CD4-positive, alpha-beta T cell (primary cell): ENCODE data around the gene SUSD6. TPM values are rescaled to one million over a fixed set of nuclear protein-coding genes. Genes with fewer than 3 reads are reported as not detected.

Experiments used
- ATAC-seq: fragments of 200-7000 bp; cut with Tn5 transposase; one replicate; pipeline ENCODE4 v1.10.0; 2022; ENCODE audit warnings: mild to moderate bottlenecking; ENCODE audit not compliant: poor library complexity
- CTCF ChIA-PET: fragments of 350-600 bp; sonication (Branson Sonifier 250); formaldehyde crosslinking; loops from one replicate; lab custom pipeline; 2021; ENCODE audit warnings: antibody characterized with exemption, inconsistent platforms; lab: Charles Lee
- POLR2A ChIA-PET: fragments of 350-600 bp; sonication (Branson Sonifier 250); formaldehyde crosslinking; loops from one replicate; lab custom pipeline; 2021; ENCODE audit warnings: antibody characterized with exemption, inconsistent platforms; lab: Charles Lee
- DNase-seq, 14 experiments: peaks; one replicate each; pipeline ENCODE4 v3.0.0-alpha.2; 2013 to 2020; ENCODE audit warnings: mixed read lengths in 2 of 14
- H3K27ac ChIP-seq, 2 donors: one replicate each; pipeline versions ENCODE4 v1.5.1 to v1.7.0; 2013; ENCODE audit warnings: low read length in 2 of 2, low read depth in 1 of 2, mild to moderate bottlenecking in 1 of 2
- H3K27me3 ChIP-seq, 2 experiments: 1 replicate in 1 of 2; 2 replicates in 1 of 2; pipeline versions ENCODE4 v1.6.1 to v1.7.0; 2013; ENCODE audit warnings: low read length in 2 of 2, control low read depth in 1 of 2, mild to moderate bottlenecking in 1 of 2, moderate library complexity in 1 of 2; ENCODE audit not compliant: insufficient read depth in 2 of 2, control insufficient read depth in 1 of 2
- H3K36me3 ChIP-seq: one replicate; pipeline ENCODE4 v1.6.1; 2013; ENCODE audit warnings: low read length, control low read depth; ENCODE audit not compliant: insufficient read depth
- H3K4me1 ChIP-seq: one replicate; pipeline ENCODE4 v1.6.1; 2013; ENCODE audit warnings: low read length, control low read depth; ENCODE audit not compliant: insufficient read depth
- H3K4me3 ChIP-seq: one replicate; pipeline ENCODE4 v1.5.1; 2013; ENCODE audit warnings: mild to moderate bottlenecking, low read length, moderate library complexity
- H3K9me3 ChIP-seq, 2 experiments: 1 replicate in 1 of 2; 2 replicates in 1 of 2; pipeline versions ENCODE4 v1.6.1 to v1.7.0; 2013; ENCODE audit warnings: low read length in 2 of 2, mild to moderate bottlenecking in 2 of 2, control low read depth in 1 of 2, moderate library complexity in 1 of 2; ENCODE audit not compliant: control insufficient read depth in 1 of 2, insufficient read depth in 1 of 2
- H3K27ac Mint-ChIP-seq: one replicate; pipeline ENCODE4 v1.8.0; 2020; ENCODE audit warnings: mixed read lengths
- H3K27me3 Mint-ChIP-seq: one replicate; pipeline ENCODE4 v1.8.0; 2021; ENCODE audit warnings: mixed read lengths
- H3K36me3 Mint-ChIP-seq: one replicate; pipeline ENCODE4 v1.8.0; 2021; ENCODE audit warnings: low read depth, mixed read lengths
- H3K4me1 Mint-ChIP-seq: one replicate; pipeline ENCODE4 v1.8.0; 2021; ENCODE audit warnings: low read depth, mixed read lengths
- H3K4me3 Mint-ChIP-seq: one replicate; pipeline ENCODE4 v1.8.0; 2020; ENCODE audit warnings: mild to moderate bottlenecking, mixed read lengths
- H3K9me3 Mint-ChIP-seq: one replicate; pipeline ENCODE4 v1.8.0; 2020; ENCODE audit warnings: mixed read lengths
- CTCF ChIP-seq: fragments of 200-600 bp; IDR thresholded peaks from one replicate; pipeline ENCODE4 v1.8.0; 2022; ENCODE audit warnings: antibody characterized with exemption, mild to moderate bottlenecking
- intact Hi-C, 2 experiments: fragments of 100-400 bp; cut with DNase I in 1 of 2; cut with micrococcal nuclease in 1 of 2; formaldehyde crosslinking; loops; one replicate each; pipeline versions ENCODE4 v1.15.1 to v1.9.0; 2023 to 2025; cut with DNase I, micrococcal nuclease
- total RNA-seq, 174 experiments: library from RNA in 2 of 174; stranded (reverse) in 2 of 174; gene quantifications; one replicate each; pipeline ENCODE4 v1.2.3 and lab custom pipeline; 2021 to 2026

The SUSD6 gene
- total RNA-seq, 2 experiments from 2014 or later: 93.7 to 95.1 TPM

GRCh38 chr14:69612783-69613130 lies 1.4 kb downstream of the SUSD6 start:
- H3K4me1 Mint-ChIP-seq: peaks cover 72% of the 10 kb centered on the region
- peak overlapping the region; percentile 91 for H3K4me3 ChIP-seq
- POLR2A ChIA-PET: interaction anchor here (0.7 to 5.5 kb wide), 9 partner anchors 12 to 154 kb away, joined by 3 to 70 read pairs (median 4); partner anchors contain the start of gene SRSF5

DNA sequence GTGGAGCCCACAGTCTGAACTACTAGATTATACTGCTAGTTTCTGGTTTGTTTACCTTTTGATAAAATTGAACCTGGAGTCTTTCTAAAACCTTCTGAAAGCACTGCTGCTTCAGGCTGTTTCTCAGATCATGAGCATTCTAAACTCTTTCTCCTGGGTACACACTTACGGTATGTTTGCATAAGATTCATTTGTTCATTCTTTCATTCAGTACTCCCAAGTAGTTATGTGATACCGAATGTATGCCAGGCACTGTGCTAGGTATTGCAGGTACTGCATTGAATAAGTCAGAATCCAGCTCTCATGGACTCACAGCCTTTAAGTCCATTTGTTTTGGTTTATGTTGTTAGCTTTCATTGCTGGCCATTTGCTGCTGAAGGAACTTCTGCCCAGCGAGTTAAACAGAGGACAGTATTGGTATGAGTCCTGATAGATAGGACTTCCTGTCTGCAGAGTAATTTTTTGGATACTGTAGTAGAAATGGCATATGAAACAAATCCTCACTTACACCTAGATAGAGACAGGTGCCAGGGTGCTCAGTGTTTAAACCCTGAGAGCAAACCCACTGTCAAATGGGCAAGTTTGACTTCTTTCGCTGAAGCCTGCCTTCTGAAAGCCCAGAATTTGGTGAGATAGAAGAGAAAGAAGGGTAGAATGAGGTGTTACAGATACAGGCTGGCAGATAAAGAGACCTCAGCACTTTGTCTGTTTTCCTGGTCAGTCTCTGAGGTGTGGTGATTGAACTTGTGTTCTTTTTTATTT lies 2.1 kb downstream of the SUSD6 start:
- no peak for TF ChIP-seq CTCF
- Mint-ChIP-seq H3K4me1 (peaks cover 79% of the 10 kb centered on the region), H3K9me3 (no peaks in the 10 kb centered on the region), H3K36me3 (peaks cover 8% of the 10 kb centered on the region), H3K27ac (peak overlapping the region; percentile 93), H3K4me3 (peak overlapping the region; percentile 90), H3K27me3 (no peaks in the 10 kb centered on the region)
- Histone ChIP-seq H3K36me3 (no peaks in the 10 kb centered on the region), H3K4me1 (peaks cover 76% of the 10 kb centered on the region), H3K9me3 (no peaks in the 10 kb centered on the region), H3K4me3 (peak overlapping the region; percentile 91), H3K27me3 (no peaks in the 10 kb centered on the region), H3K27ac (peak overlapping the region; percentile 74 to 92)
- CTCF ChIA-PET: interaction anchor here (1.4 kb wide), 1 partner anchor 60 kb away, joined by 4 read pairs; no protein-coding TSS in a partner anchor
- POLR2A ChIA-PET: interaction anchor here (1.2 to 5.5 kb wide), 3 partner anchors 23 to 153 kb away, joined by 3 to 70 read pairs (median 44); partner anchors contain the start of gene SRSF5
- intact Hi-C loops: loop anchor here (5.0 to 10.0 kb wide), 4 partner anchors 34 to 1031 kb away; partner anchors contain the start of genes SRSF5 (in 1 of the 2) and TTC9 (in 1 of the 2)
- no peak for ATAC-seq
- peak in 1 of 14 experiments; percentile 18 for DNase-seq

More at GRCh38 chr14:69612783-69613130, 1.4 kb downstream of the SUSD6 start:
- no peak for ATAC-seq
- H3K27ac Mint-ChIP-seq: peak overlapping the region; percentile 93
- peak in 2 of 14 experiments; percentile 49 to 54 for DNase-seq
- no peaks in the 10 kb centered on the region for H3K27me3 Mint-ChIP-seq
- CTCF ChIA-PET: interaction anchor here (1.1 to 1.9 kb wide), 4 partner anchors 9 to 73 kb away, joined by 3 to 6 read pairs (median 4); no protein-coding TSS in a partner anchor
- H3K9me3 Mint-ChIP-seq: no peaks in the 10 kb centered on the region
- H3K36me3 Mint-ChIP-seq: peaks cover 8% of the 10 kb centered on the region
- H3K27ac ChIP-seq: peak overlapping the region; percentile 74 to 92
- TF ChIP-seq CTCF: peak; percentile 31
- no peaks in the 10 kb centered on the region for H3K27me3 ChIP-seq
- H3K36me3 ChIP-seq: no peaks in the 10 kb centered on the region
- H3K4me1 ChIP-seq: peaks cover 68% of the 10 kb centered on the region
- intact Hi-C loops: loop anchor here (5.0 to 10.0 kb wide), 4 partner anchors 35 to 1032 kb away; partner anchors contain the start of genes SRSF5 (in 1 of the 2) and TTC9 (in 1 of the 2)
- peak overlapping the region; percentile 90 for H3K4me3 Mint-ChIP-seq
- no peaks in the 10 kb centered on the region for H3K9me3 ChIP-seq

- ChIA-PET POLR2A (interaction anchor here (0.7 to 5.5 kb wide), 5 partner anchors 11 to 152 kb away, joined by 3 to 44 read pairs (median 8); partner anchors contain the start of gene SRSF5), CTCF (interaction anchor here (1.0 kb wide), 2 partner anchors 11 to 16 kb away, joined by 3 read pairs; no protein-coding TSS in a partner anchor)
- Histone ChIP-seq H3K4me1 (peaks cover 82% of the 10 kb centered on the region), H3K9me3 (no peaks in the 10 kb centered on the region), H3K27me3 (no peaks in the 10 kb centered on the region), H3K36me3 (no peaks in the 10 kb centered on the region), H3K27ac (peak overlapping the region; percentile 74 to 92), H3K4me3 (peak overlapping the region; percentile 91)
- intact Hi-C loops: loop anchor here (5.0 to 10.0 kb wide), 4 partner anchors 33 to 1030 kb away; partner anchors contain the start of genes SRSF5 (in 1 of the 2) and TTC9 (in 1 of the 2)
- no peak for ATAC-seq
- Mint-ChIP-seq H3K4me3 (peak overlapping the region; percentile 90), H3K4me1 (peaks cover 90% of the 10 kb centered on the region), H3K36me3 (peaks cover 8% of the 10 kb centered on the region), H3K9me3 (no peaks in the 10 kb centered on the region), H3K27ac (peak overlapping the region; percentile 93), H3K27me3 (no peaks in the 10 kb centered on the region)
- no peak for TF ChIP-seq CTCF
- peak in 3 of 14 experiments; percentile 41 to 67 (median 61) for DNase-seq
Observed at GRCh38 chr14:69614592-69614991, 3.2 kb downstream of the SUSD6 start.
